Nucleus accumbens (tissue), 56 donors: Measurements from ENCODE around the gene CDH9.

Source experiments
- DNase-seq, 56 donors: peaks; one replicate each; lab custom pipeline; 2025; lab: John Stamatoyannopoulos, UW

Gene CDH9

DNA sequence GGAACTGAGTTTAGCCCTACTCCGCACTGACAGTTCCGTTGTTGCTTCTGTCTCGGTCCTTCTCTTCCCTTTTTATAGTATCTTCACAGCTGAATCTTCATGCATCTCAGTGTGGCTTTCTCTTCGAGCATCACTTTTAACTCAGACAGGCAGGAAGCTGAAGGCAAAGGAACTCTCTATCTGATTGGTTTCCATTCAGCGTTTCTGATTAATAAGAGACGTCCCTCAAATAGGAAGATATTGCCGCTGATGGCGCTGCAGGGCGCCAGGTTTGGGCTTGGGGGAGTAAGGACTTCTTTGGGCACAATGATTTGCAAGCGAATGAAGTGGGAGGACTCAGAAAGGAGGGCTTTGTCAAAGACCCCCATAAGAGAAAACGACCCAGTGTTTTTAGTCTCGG lies at the start of gene CDH9:
CDH9 (minus strand) TSS at position 111 of the 400 bp plus-strand sequence. CDS start 50,253 bp downstream, outside the sequence.
- DNase-seq, result peak in 35 of 56 donors; percentile 1 to 61 (median 16)

- DNase-seq, result no peak
These were observed 49.4 kb upstream of the CDH9 start for GRCh38 chr5:27087747-27088146.

GRCh38 chr5:27083449-27084415 lies 45.3 kb upstream of the CDH9 start:
- no peak for DNase-seq

DNA sequence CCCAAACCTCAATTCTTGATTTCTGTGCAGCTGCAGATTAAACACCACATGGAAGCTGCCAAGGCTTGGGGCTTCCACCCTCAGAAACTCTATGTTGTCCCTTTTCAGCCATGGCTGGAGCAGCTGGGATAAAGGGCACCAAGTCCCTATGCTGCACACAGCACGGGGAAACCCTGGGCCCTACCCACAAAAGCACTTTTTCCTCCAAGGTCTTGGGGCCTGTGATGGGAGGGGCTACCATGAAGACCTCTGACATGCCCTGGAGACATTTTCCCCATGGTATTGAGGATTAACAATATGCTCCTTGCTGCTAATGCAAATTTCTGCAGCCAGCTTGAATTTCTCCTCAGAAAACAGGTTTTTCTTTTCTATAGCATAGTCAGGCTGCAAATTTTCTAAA lies 41.8 kb upstream of the CDH9 start:
- DNase-seq, result no peak

DNA sequence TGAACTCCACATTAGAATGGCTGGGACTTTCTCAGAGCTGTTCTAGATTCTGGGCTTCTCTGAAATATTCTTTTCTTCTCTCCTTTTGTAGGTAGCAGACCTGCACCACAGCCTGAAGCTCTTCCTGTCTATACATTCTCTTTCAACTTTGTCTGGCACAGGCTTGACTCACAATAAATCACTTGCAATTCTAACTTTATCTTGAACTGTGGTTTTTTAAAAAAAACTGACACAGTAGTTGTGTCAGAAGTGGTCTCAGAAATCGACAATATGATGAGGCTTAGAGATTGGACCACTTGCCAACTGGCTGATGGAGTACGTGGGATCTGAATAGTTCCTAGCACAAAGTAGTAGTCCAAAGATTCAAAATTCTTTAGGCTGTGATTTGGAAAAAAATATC lies 24.1 kb upstream of the CDH9 start:
- no peak for DNase-seq

DNA sequence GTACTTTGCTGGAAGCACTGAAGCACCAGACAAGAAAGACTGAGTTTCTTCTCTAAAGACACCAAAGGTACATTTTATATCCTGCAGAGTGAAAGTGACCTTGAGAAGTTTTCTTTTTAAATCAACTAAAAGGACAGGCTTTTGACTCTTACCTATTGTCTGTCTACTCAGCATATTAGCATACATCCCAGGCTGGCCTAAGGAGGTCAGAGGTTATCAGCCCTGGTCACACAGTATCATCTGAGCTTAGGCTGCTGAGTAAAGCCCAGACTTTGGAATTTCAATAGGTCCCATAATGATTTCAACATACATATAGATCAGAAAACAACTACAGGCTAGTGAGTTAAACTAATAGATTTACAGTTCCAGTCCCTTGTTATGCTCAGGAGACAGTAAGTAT lies 10.1 kb upstream of the CDH9 start:
- DNase-seq, result no peak

DNA sequence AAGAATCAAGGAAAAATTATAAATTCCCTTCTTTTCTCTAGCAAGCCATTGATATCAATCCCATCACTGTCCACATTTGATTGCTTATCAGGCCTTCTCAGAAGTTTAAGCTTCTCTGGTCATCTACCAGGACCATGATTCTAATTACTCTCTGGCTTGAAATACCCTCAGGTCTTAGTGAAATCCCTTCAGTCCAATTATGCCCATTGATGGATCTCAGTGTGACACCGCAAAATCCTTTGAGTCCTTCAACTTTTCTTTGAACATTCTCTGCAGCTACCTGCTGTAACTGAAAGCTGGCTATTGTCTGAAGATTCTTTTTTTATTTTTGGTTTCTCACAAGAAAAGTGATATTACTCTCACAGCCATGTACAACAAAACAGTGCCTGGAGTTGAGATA lies 3.0 kb upstream of the CDH9 start:
- DNase-seq, result no peak

- no peak for DNase-seq
These were observed 3.8 kb downstream of the CDH9 start for GRCh38 chr5:27034565-27034964.

GRCh38 chr5:27026801-27027200 lies 11.6 kb downstream of the CDH9 start:
- DNase-seq, result no peak

- no peak for DNase-seq
These were observed 12.3 kb downstream of the CDH9 start for GRCh38 chr5:27026063-27026462.

GRCh38 chr5:27021471-27021870 lies 16.9 kb downstream of the CDH9 start:
- no peak for DNase-seq

DNA sequence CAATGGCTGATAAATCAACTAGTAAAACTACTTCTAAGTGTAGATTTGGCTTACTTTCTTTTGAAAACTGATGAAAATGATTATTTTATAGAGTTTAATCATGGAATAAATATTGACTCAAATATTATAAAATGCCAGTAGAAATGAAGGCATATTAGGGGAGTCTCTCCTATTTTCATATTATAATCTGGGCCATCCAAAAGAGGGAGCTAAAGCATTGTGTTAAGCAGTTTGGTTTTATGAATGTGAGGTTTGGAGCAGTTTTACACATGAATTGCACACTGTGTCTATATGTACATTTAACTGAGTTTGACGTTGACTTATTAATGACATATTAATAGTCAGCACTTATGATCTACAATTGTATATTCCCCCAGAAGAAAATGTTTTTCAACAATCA lies 17.4 kb downstream of the CDH9 start:
- no peak for DNase-seq

DNA sequence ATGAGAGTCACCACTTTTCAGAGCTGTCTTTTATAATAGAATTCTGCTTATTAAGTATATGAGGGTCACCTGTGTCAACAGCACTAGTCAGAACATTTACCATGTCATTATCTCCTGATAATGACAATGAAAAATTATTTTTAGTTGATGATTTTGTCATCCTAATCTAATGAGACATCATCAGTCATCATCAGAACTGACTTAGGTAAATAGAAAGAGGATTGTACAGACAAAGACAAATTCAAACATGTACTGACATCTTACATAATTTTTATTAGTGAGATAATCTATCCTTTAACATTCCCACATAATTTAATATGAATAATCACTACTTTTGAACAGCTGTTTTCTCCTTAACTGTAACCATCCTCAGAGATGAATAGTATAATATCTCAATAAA lies 22.6 kb downstream of the CDH9 start:
- no peak for DNase-seq

DNA sequence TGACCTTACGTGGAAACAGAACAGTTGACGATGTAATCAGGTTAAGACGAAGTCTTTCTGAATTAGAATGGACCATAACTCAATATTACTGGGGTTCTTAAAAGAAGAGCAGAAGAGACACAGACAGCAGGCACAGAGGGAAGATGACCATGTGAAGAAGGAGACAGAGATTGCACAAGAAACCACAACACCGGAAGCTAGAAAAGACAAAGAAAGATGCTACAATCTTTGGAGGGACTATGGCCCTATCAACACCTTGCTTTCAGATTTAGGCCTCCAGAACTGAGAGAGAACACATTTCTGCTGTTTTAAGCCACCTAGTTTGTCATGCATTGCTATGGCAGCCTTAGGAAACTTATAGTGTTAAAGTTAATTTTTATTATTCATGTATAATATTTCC lies 27.1 kb downstream of the CDH9 start:
- no peak for DNase-seq

DNA sequence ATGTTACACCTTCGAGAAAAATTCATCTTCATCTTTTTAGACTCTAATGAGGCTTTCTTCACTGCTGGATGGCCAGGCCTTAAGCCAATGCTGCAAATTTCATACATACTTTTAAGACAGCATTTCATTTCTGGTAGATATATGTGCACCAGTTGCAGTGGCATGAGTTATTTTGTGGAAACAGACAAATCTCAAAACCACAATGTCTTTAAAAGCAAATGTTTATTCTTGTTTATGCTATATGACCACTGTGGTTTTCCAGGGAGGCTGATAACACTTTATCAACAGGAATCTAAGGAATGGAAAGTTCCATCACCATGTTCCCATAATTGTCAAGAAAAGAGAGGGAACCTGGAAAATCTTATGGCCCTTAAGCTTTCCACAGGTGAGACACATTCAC lies 27.7 kb downstream of the CDH9 start:
- DNase-seq, result no peak

GRCh38 chr5:27009540-27009915 lies 28.9 kb downstream of the CDH9 start:
- no peak for DNase-seq

DNA sequence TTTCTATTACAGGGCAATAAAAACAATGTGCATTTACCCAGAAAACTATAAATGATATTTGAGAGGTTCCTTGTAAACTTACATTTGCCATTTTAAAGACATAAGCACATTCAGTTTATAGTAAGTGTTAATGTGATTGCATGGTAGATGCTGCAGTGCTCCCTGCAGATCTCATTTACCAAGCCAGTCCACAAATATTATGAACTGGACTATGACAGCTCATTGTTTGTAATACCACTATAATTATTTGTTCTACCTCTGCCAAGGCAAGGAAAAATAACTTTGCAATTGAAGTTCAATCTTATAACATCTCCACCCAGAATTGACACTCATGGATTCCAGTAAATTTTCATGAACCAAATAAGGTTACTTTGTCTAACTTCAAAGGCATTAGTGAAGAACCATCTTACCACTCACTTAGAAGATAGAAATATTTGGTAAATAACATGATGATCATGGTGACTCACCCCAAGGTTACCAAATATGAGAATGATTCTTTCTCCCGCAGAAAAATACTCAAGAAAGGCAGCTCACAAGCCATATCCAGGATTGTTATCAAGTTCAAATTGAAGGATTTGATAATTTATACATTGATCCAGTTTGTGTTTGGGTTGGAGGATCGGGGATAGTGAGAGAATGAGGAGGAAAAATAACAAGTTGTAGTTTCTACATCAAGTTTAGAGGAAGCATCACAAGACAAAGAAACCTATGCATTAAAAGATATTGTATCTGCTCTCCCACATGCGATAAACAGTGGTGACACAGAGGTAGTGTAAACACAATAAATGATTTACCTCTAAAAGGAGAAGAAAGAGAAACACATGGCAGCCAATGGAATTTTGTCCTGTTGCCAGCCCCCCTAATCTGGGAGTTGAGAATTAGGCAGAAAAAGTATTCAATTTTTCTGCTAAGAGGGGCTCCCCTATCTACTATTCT lies 29.5 kb downstream of the CDH9 start:
- DNase-seq, result no peak

DNA sequence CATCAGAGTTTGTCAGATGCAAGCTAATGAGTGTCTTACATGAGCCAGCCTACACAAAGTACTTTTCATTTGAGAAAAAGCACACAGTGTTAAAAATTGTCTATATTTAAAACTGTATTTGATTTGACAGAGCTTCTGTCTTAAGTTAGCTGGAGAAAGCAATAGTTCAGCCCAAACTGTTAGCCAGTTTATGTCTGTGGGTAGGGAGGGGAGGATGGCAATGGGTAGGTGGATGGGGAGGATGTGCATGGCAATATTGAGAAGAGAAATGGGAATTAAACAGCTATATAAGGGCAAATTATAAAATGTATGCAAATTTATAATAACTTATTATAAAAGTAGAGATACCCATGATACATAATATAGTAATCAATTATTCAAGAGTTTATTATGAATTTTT lies 31.3 kb downstream of the CDH9 start:
- peak in 4 of 56 donors; percentile 0 to 23 (median 3) for DNase-seq

- DNase-seq, result no peak
These were observed 51.4 kb downstream of the CDH9 start for GRCh38 chr5:26986985-26987384.

DNA sequence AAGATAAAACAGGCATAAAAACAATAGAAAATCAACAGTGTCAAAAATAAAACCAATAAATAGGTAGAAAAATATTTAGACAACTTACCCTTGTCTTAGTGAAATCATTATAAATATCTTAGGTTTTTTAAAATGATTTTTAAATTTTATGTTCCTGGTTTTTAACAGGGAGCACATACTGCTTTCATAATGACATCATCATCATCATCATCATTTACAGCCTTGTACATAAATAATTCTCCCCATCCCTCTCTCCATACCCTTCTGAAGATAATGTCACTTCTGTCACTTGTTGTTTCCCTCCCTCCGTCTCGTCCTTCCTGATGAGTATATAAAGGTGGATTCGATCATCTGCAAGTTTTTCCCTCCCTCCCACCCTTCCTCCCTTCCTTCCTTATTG lies 56.6 kb downstream of the CDH9 start:
- no peak for DNase-seq

GRCh38 chr5:26959290-26959689 lies 79.1 kb downstream of the CDH9 start:
- DNase-seq, result no peak
